K562 (cell line): Measurements from ENCODE around the gene KIR2DL3. TPM values are rescaled to one million over a fixed set of nuclear protein-coding genes. Genes with fewer than 3 reads are reported as not detected.

ENCODE experiments used
- DDX20 ChIP-seq: fragments of 450-650 bp; IDR thresholded peaks from 2 replicates; pipeline ENCODE4 v1.6.1; 2016; ENCODE audit warnings: missing genetic modification characterization, low read depth, mild to moderate bottlenecking, missing compliant biosample characterization, moderate library complexity
- DPF2 ChIP-seq: fragments of 450-650 bp; IDR thresholded peaks from 2 replicates; pipeline ENCODE4 v1.6.1; 2016
- ERF ChIP-seq: fragments of 450-650 bp; formaldehyde crosslinking; IDR thresholded peaks from 2 replicates; pipeline ENCODE4 v1.4.0; 2020; ENCODE audit warnings: mild to moderate bottlenecking, mixed read lengths
- GABPA ChIP-seq: fragments of 200-800 bp; sonication (Bioruptor generic); conservative IDR thresholded peaks from 2 replicates; pipeline ENCODE4 v1.6.1; 2016; ENCODE audit warnings: low read depth, missing genetic modification characterization, missing compliant biosample characterization
- GTF2A2 ChIP-seq: IDR thresholded peaks from 2 replicates; pipeline ENCODE4 v1.6.1; 2016; ENCODE audit warnings: mild to moderate bottlenecking, missing genetic modification characterization, missing compliant biosample characterization
- LARP7 ChIP-seq: fragments of 450-650 bp; IDR thresholded peaks from 2 replicates; pipeline ENCODE4 v1.6.1; 2016
- LCOR ChIP-seq: sonication (generic); formaldehyde crosslinking; IDR thresholded peaks from 2 replicates; pipeline ENCODE4 v1.8.0; 2022; ENCODE audit warnings: mild to moderate bottlenecking, missing genetic modification reagents
- MTA3 ChIP-seq: fragments of 450-650 bp; formaldehyde crosslinking; IDR thresholded peaks from 2 replicates; pipeline ENCODE4 v1.6.1; 2017; ENCODE audit warnings: mild to moderate bottlenecking, borderline replicate concordance
- RBM15 ChIP-seq: fragments of 200-400 bp; formaldehyde crosslinking; IDR thresholded peaks from 2 replicates; pipeline ENCODE4 v1.6.1; 2018; ENCODE audit warnings: mild to moderate bottlenecking, low read length, moderate library complexity; ENCODE audit not compliant: insufficient read depth
- SAP30 ChIP-seq: fragments of 200-600 bp; sonication (generic); IDR thresholded peaks from 2 replicates; pipeline ENCODE4 v1.6.1; 2012; ENCODE audit warnings: borderline replicate concordance, low read depth, mild to moderate bottlenecking, moderate library complexity, low read length, control low read depth, inconsistent platforms; ENCODE audit not compliant: insufficient read depth, poor library complexity, severe bottlenecking
- SRF ChIP-seq, 2 experiments: fragments of 250-450, 450-650 bp in 1 of 2; sonication (Bioruptor Pico) in 1 of 2; sonication (generic) in 1 of 2; formaldehyde crosslinking; IDR thresholded peaks; 2 replicates each; pipeline versions ENCODE4 v1.5.0 to v1.5.1; 2020 to 2022; ENCODE audit warnings: mild to moderate bottlenecking in 1 of 2, missing genetic modification reagents in 1 of 2
- SUPT5H ChIP-seq: fragments of 450-650 bp; IDR thresholded peaks from 2 replicates; pipeline ENCODE4 v1.6.1; 2016
- TBL1XR1 ChIP-seq, 2 experiments: IDR thresholded peaks; 2 replicates each; pipeline ENCODE4 v1.6.1; 2012; ENCODE audit warnings: improper control_type of control experiment in 2 of 2, low read length in 2 of 2, mild to moderate bottlenecking in 1 of 2
- ZFP1 ChIP-seq: fragments of 450-650 bp; formaldehyde crosslinking; IDR thresholded peaks from 2 replicates; pipeline ENCODE4 v1.4.0; 2020; ENCODE audit warnings: mild to moderate bottlenecking, mixed read lengths
- polyA plus RNA-seq, 8 experiments: library from polyadenylated mRNA; depleted of rRNA in 4 of 8; stranded (reverse) in 5 of 8; unstranded in 3 of 8; fragments of >200 nt; fragmentation: Nextera tagmentation in 2 of 8; fragmentation: Illumina TruSeq in 1 of 8; extraction: Ambion mirVana in 2 of 8; extraction: Trizol in 1 of 8; gene quantifications; 2 replicates each; pipeline versions ENCODE4 v1.2.1 to v1.2.3, GENCODE V29; 2011 to 2014; ENCODE audit warnings: inconsistent platforms in 1 of 8, missing spikeins in 1 of 8
- total RNA-seq, 7 experiments: library from RNA; depleted of rRNA in 6 of 7; stranded (reverse); fragments of >200 nt in 6 of 7; fragmentation: Illumina TruSeq in 2 of 7; extraction: Trizol in 2 of 7; gene quantifications; 2 replicates each; pipeline versions ENCODE4 v1.2.1 to v1.2.3, GENCODE V29; 2011 to 2021; ENCODE audit warnings: low replicate concordance in 1 of 7
- TF ChIP-seq, protein P1 (sequence below): sonication (generic); formaldehyde crosslinking; IDR thresholded peaks from 2 replicates; pipeline ENCODE4 v1.8.0; 2023; ENCODE audit warnings: missing genetic modification reagents, mild to moderate bottlenecking, borderline replicate concordance
- TF ChIP-seq, protein P2 (sequence below): fragments of 250-450 bp; sonication (Bioruptor Pico); IDR thresholded peaks from 2 replicates; pipeline ENCODE4 v1.4.0; 2020
- TF ChIP-seq, protein P3 (sequence below): fragments of 450-650 bp; formaldehyde crosslinking; IDR thresholded peaks from 2 replicates; pipeline ENCODE4 v1.4.0; 2020; ENCODE audit warnings: mild to moderate bottlenecking, moderate library complexity

KIR2DL3 gene
- total and polyA plus RNA-seq, 9 of the 15 experiments (the other 6 are each of a cell fraction or from before 2014, with no cell fraction given), result not detected

DNA sequence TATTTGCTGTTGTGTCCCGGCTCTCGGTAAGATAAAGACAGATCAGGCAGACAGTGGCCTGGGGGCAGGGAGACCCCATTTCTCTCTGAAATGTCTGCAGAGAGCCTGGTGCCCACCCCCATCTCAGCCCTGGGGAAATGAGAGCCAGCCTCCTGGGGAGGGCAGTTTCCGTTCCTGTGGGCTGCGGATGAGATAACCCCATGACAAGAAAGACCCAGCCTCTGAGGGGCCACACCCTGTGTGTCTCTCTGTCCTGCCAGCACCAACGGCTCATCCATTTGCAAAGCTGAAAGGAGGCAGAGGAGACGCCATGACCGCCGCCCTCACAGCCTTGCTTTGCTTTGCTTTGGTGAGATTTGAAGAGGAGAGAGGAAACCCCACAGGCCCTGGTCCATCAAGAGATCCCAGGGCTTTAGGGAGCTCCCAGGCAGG, 42.2 kb upstream of the KIR2DL3 start (continued):
- TF ChIP-seq, protein P1, sequence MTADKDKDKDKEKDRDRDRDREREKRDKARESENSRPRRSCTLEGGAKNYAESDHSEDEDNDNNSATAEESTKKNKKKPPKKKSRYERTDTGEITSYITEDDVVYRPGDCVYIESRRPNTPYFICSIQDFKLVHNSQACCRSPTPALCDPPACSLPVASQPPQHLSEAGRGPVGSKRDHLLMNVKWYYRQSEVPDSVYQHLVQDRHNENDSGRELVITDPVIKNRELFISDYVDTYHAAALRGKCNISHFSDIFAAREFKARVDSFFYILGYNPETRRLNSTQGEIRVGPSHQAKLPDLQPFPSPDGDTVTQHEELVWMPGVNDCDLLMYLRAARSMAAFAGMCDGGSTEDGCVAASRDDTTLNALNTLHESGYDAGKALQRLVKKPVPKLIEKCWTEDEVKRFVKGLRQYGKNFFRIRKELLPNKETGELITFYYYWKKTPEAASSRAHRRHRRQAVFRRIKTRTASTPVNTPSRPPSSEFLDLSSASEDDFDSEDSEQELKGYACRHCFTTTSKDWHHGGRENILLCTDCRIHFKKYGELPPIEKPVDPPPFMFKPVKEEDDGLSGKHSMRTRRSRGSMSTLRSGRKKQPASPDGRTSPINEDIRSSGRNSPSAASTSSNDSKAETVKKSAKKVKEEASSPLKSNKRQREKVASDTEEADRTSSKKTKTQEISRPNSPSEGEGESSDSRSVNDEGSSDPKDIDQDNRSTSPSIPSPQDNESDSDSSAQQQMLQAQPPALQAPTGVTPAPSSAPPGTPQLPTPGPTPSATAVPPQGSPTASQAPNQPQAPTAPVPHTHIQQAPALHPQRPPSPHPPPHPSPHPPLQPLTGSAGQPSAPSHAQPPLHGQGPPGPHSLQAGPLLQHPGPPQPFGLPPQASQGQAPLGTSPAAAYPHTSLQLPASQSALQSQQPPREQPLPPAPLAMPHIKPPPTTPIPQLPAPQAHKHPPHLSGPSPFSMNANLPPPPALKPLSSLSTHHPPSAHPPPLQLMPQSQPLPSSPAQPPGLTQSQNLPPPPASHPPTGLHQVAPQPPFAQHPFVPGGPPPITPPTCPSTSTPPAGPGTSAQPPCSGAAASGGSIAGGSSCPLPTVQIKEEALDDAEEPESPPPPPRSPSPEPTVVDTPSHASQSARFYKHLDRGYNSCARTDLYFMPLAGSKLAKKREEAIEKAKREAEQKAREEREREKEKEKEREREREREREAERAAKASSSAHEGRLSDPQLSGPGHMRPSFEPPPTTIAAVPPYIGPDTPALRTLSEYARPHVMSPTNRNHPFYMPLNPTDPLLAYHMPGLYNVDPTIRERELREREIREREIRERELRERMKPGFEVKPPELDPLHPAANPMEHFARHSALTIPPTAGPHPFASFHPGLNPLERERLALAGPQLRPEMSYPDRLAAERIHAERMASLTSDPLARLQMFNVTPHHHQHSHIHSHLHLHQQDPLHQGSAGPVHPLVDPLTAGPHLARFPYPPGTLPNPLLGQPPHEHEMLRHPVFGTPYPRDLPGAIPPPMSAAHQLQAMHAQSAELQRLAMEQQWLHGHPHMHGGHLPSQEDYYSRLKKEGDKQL, result no peak
- TF ChIP-seq GABPA (tag), result no peak
- TF ChIP-seq ZFP1 (CRISPR knock-in tag), result no peak
- peak; percentile 52 for TF ChIP-seq SUPT5H
- TF ChIP-seq, protein P2, sequence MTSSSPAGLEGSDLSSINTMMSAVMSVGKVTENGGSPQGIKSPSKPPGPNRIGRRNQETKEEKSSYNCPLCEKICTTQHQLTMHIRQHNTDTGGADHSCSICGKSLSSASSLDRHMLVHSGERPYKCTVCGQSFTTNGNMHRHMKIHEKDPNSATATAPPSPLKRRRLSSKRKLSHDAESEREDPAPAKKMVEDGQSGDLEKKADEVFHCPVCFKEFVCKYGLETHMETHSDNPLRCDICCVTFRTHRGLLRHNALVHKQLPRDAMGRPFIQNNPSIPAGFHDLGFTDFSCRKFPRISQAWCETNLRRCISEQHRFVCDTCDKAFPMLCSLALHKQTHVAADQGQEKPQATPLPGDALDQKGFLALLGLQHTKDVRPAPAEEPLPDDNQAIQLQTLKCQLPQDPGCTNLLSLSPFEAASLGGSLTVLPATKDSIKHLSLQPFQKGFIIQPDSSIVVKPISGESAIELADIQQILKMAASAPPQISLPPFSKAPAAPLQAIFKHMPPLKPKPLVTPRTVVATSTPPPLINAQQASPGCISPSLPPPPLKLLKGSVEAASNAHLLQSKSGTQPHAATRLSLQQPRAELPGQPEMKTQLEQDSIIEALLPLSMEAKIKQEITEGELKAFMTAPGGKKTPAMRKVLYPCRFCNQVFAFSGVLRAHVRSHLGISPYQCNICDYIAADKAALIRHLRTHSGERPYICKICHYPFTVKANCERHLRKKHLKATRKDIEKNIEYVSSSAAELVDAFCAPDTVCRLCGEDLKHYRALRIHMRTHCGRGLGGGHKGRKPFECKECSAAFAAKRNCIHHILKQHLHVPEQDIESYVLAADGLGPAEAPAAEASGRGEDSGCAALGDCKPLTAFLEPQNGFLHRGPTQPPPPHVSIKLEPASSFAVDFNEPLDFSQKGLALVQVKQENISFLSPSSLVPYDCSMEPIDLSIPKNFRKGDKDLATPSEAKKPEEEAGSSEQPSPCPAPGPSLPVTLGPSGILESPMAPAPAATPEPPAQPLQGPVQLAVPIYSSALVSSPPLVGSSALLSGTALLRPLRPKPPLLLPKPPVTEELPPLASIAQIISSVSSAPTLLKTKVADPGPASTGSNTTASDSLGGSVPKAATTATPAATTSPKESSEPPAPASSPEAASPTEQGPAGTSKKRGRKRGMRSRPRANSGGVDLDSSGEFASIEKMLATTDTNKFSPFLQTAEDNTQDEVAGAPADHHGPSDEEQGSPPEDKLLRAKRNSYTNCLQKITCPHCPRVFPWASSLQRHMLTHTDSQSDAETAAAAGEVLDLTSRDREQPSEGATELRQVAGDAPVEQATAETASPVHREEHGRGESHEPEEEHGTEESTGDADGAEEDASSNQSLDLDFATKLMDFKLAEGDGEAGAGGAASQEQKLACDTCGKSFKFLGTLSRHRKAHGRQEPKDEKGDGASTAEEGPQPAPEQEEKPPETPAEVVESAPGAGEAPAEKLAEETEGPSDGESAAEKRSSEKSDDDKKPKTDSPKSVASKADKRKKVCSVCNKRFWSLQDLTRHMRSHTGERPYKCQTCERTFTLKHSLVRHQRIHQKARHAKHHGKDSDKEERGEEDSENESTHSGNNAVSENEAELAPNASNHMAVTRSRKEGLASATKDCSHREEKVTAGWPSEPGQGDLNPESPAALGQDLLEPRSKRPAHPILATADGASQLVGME, result 0 out of 2 replicates have a peak, but pooled peaks have one; percentile 58
- TF ChIP-seq RBM15, result no peak
- TF ChIP-seq SRF (CRISPR knock-in tag; IDR thresholded peaks at IDR 0.05), result no peak
- TF ChIP-seq SAP30, result no peak
- TF ChIP-seq MTA3, result no peak
- no peak for TF ChIP-seq DDX20
- no peak for TF ChIP-seq TBL1XR1 (IDR thresholded peaks at IDR 0.05; ENCODE audit: low read length in 2 of 2)
- TF ChIP-seq DPF2, result 0 out of 2 replicates have a peak, but pooled peaks have one; percentile 14
- no peak for TF ChIP-seq LARP7
- no peak for TF ChIP-seq GTF2A2
- TF ChIP-seq, protein P3, sequence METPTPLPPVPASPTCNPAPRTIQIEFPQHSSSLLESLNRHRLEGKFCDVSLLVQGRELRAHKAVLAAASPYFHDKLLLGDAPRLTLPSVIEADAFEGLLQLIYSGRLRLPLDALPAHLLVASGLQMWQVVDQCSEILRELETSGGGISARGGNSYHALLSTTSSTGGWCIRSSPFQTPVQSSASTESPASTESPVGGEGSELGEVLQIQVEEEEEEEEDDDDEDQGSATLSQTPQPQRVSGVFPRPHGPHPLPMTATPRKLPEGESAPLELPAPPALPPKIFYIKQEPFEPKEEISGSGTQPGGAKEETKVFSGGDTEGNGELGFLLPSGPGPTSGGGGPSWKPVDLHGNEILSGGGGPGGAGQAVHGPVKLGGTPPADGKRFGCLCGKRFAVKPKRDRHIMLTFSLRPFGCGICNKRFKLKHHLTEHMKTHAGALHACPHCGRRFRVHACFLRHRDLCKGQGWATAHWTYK (CRISPR knock-in tag), result 0 out of 2 replicates have a peak, but pooled peaks have one; percentile 31
- no peak for TF ChIP-seq ERF
- TF ChIP-seq LCOR (CRISPR knock-in tag), result no peak
